H9 (cell line): ENCODE results near the gene HSPA12A. TPM values are rescaled to one million over a fixed set of nuclear protein-coding genes. Genes with fewer than 3 reads are reported as not detected.

Experiments
- DNase-seq: peaks from one replicate; pipeline ENCODE4 v3.0.0-alpha.2; 2017
- H2AFZ ChIP-seq: one replicate; pipeline ENCODE4 v1.6.1; 2013; ENCODE audit warnings: mild to moderate bottlenecking, low read length, control low read depth, moderate library complexity
- H2AK5ac ChIP-seq: 2 replicates; pipeline ENCODE4 v1.6.1; 2013; ENCODE audit warnings: low read length, control low read depth, mixed read lengths; ENCODE audit not compliant: insufficient read length
- H2BK120ac ChIP-seq: one replicate; pipeline ENCODE4 v1.6.1; 2013; ENCODE audit warnings: low read depth, mild to moderate bottlenecking, low read length, control low read depth, inconsistent platforms; ENCODE audit not compliant: poor library complexity, severe bottlenecking
- H2BK12ac ChIP-seq: 2 replicates; pipeline ENCODE4 v1.6.1; 2013; ENCODE audit warnings: low read length, control low read depth, mixed read lengths, low read depth; ENCODE audit not compliant: insufficient read length
- H2BK15ac ChIP-seq: 2 replicates; pipeline ENCODE4 v1.6.1; 2013; ENCODE audit warnings: low read depth, low read length, control low read depth
- H2BK20ac ChIP-seq: one replicate; pipeline ENCODE4 v1.6.1; 2013; ENCODE audit warnings: low read depth, mild to moderate bottlenecking, low read length, control low read depth, inconsistent platforms; ENCODE audit not compliant: poor library complexity, severe bottlenecking
- H2BK5ac ChIP-seq: 2 replicates; pipeline ENCODE4 v1.6.1; 2013; ENCODE audit warnings: low read length, control low read depth, mixed read lengths; ENCODE audit not compliant: insufficient read length
- H3K14ac ChIP-seq: 2 replicates; pipeline ENCODE4 v1.6.1; 2013; ENCODE audit warnings: low read length, control low read depth; ENCODE audit not compliant: insufficient read depth
- H3K18ac ChIP-seq: 2 replicates; pipeline ENCODE4 v1.6.1; 2013; ENCODE audit warnings: low read depth, mild to moderate bottlenecking, mixed read lengths, low read length, control low read depth; ENCODE audit not compliant: insufficient read length
- H3K23ac ChIP-seq: 2 replicates; pipeline ENCODE4 v1.6.1; 2013; ENCODE audit warnings: low read length, control low read depth, mixed read lengths, low read depth; ENCODE audit not compliant: insufficient read length
- H3K23me2 ChIP-seq: 2 replicates; pipeline ENCODE4 v1.6.1; 2013; ENCODE audit warnings: low read depth, mild to moderate bottlenecking, mixed read lengths, low read length, control low read depth; ENCODE audit not compliant: insufficient read length, poor library complexity, severe bottlenecking
- H3K27ac ChIP-seq: 2 replicates; pipeline ENCODE4 v1.5.1; 2013; ENCODE audit warnings: low read length, control low read depth, mixed read lengths, low read depth; ENCODE audit not compliant: insufficient read length
- H3K27me3 ChIP-seq: 2 replicates; pipeline ENCODE4 v1.6.1; 2013; ENCODE audit warnings: low read length, control low read depth, inconsistent platforms; ENCODE audit not compliant: insufficient read depth
- H3K4ac ChIP-seq: 2 replicates; pipeline ENCODE4 v1.6.1; 2013; ENCODE audit warnings: low read depth, mild to moderate bottlenecking, control low read depth, inconsistent platforms, low read length, moderate library complexity
- H3K4me1 ChIP-seq: 2 replicates; pipeline ENCODE4 v1.6.1; 2013; ENCODE audit warnings: low read length, control low read depth, inconsistent platforms; ENCODE audit not compliant: insufficient read depth
- H3K4me2 ChIP-seq: 2 replicates; pipeline ENCODE4 v1.6.1; 2013; ENCODE audit warnings: low read length, control low read depth, mixed read lengths; ENCODE audit not compliant: insufficient read length, insufficient read depth
- H3K56ac ChIP-seq: 2 replicates; pipeline ENCODE4 v1.6.1; 2013; ENCODE audit warnings: low read depth, mild to moderate bottlenecking, mixed read lengths, low read length, control low read depth; ENCODE audit not compliant: insufficient read length
- H3K79me1 ChIP-seq: 2 replicates; pipeline ENCODE4 v1.6.1; 2013; ENCODE audit warnings: low read depth, mild to moderate bottlenecking, moderate library complexity, low read length, control low read depth, inconsistent platforms; ENCODE audit not compliant: insufficient read depth, poor library complexity, severe bottlenecking
- H3K79me2 ChIP-seq: 2 replicates; pipeline ENCODE4 v1.6.1; 2013; ENCODE audit warnings: low read length, control low read depth, inconsistent platforms; ENCODE audit not compliant: insufficient read depth
- H3K9ac ChIP-seq: 2 replicates; pipeline ENCODE4 v1.6.1; 2013; ENCODE audit warnings: low read length, control low read depth, mixed read lengths; ENCODE audit not compliant: insufficient read length; ENCODE audit errors: extremely low read depth
- H3K9me3 ChIP-seq: one replicate; pipeline ENCODE4 v1.6.1; 2013; ENCODE audit warnings: low read depth, low read length, inconsistent platforms; ENCODE audit not compliant: control insufficient read depth
- H3T11ph ChIP-seq: one replicate; pipeline ENCODE4 v1.6.1; 2013; ENCODE audit warnings: mild to moderate bottlenecking, low read length, control low read depth, inconsistent platforms
- H4K20me1 ChIP-seq: one replicate; pipeline ENCODE4 v1.6.1; 2013; ENCODE audit not compliant: control insufficient read depth, insufficient read length, insufficient read depth
- H4K5ac ChIP-seq: 2 replicates; pipeline ENCODE4 v1.6.1; 2013; ENCODE audit warnings: low read depth, mild to moderate bottlenecking, mixed read lengths, low read length, control low read depth; ENCODE audit not compliant: insufficient read length
- H4K8ac ChIP-seq: replicated peaks from 2 replicates; pipeline ENCODE4 v1.6.1; 2013; ENCODE audit warnings: low read length, control low read depth, mixed read lengths, low read depth; ENCODE audit not compliant: insufficient read length
- H4K91ac ChIP-seq: 2 replicates; pipeline ENCODE4 v1.6.1; 2013; ENCODE audit warnings: low read depth, mild to moderate bottlenecking, moderate library complexity, mixed read lengths, low read length, control low read depth; ENCODE audit not compliant: insufficient read length
- H3K27ac Mint-ChIP-seq, 3 experiments: 2 replicates in 2 of 3; 3 replicates in 1 of 3; pipeline ENCODE4 v1.8.0; 2020 to 2021; ENCODE audit warnings: mixed read lengths in 3 of 3, mild to moderate bottlenecking in 1 of 3, moderate library complexity in 1 of 3
- H3K27me3 Mint-ChIP-seq: 2 replicates; pipeline ENCODE4 v1.8.0; 2021; ENCODE audit warnings: low read depth, mild to moderate bottlenecking, moderate library complexity, mixed read lengths
- H3K36me3 Mint-ChIP-seq, 3 experiments: 2 replicates in 2 of 3; 3 replicates in 1 of 3; pipeline ENCODE4 v1.8.0; 2020 to 2021; ENCODE audit warnings: low read depth in 3 of 3, mixed read lengths in 3 of 3; ENCODE audit not compliant: insufficient read depth in 1 of 3
- H3K4me1 Mint-ChIP-seq, 2 experiments: 2 replicates each; pipeline ENCODE4 v1.8.0; 2020; ENCODE audit warnings: mixed read lengths in 2 of 2
- H3K4me3 Mint-ChIP-seq, 2 experiments: 2 replicates in 1 of 2; 3 replicates in 1 of 2; pipeline ENCODE4 v1.8.0; 2020 to 2021; ENCODE audit warnings: mild to moderate bottlenecking in 2 of 2, mixed read lengths in 2 of 2, moderate library complexity in 1 of 2
- H3K9me3 Mint-ChIP-seq, 2 experiments: 2 replicates in 1 of 2; 3 replicates in 1 of 2; pipeline ENCODE4 v1.8.0; 2020; ENCODE audit warnings: mild to moderate bottlenecking in 2 of 2, mixed read lengths in 2 of 2, moderate library complexity in 1 of 2
- CTCF ChIP-seq: fragments of 200-600 bp; sonication (generic); conservative IDR thresholded peaks from 3 replicates; pipeline ENCODE4 v1.8.0; 2021; ENCODE audit warnings: antibody characterized with exemption, mild to moderate bottlenecking
- WGBS: extraction: QIAGEN DNeasy Blood & Tissue Kit; methylation state at CpG from one replicate; pipeline ENCODE4 v1.1.7; 2013; ENCODE audit warnings: missing lambda C conversion rate, low lambda C conversion rate, mixed read lengths; ENCODE audit not compliant: insufficient read length; ENCODE audit errors: extremely low coverage; 5-methylcytosine and 5-hydroxymethylcytosine counted together
- total RNA-seq: library from RNA; stranded (reverse); gene quantifications from 2 replicates; pipeline ENCODE4 v1.2.1, GENCODE V29; 2021

HSPA12A gene
- total RNA-seq, 1 experiment from 2014 or later = 3.2 TPM

DNA sequence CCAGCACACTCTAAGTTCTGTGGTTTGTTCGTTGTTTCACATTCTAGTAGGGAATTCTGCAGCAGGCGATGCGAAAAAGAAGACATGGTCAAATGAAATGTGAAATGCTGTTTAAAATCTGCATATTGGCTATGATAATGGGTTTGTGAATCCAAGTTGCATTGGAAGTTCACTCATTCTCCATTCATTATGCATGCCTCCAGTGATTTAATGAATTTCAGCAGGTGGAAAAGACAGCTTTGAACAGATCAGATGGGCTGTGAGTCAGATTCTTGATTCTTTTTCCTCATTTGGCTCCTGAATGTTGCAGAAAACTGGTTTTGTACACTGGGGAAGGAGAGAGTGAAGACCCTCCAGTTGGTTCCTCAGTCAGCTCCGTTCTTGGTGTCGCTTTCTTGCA is 69.5 kb downstream of the HSPA12A start:
- Histone ChIP-seq H2BK5ac (no peak overlapping the region), H4K20me1 (no peaks in the 10 kb centered on the region), H3K79me2 (0 out of 2 replicates have a peak, but pooled peaks cover 2% of the 10 kb centered on the region), H2BK120ac (no peak overlapping the region), H3K79me1 (no peaks in the 10 kb centered on the region), H3K4me2 (no peak overlapping the region), H4K5ac (no peak overlapping the region), H2BK20ac (no peak overlapping the region), H3K27me3 (no peaks in the 10 kb centered on the region), H4K8ac (no peak overlapping the region), H3K9me3 (no peaks in the 10 kb centered on the region), H3T11ph (no peak overlapping the region), H3K14ac (no peak overlapping the region), H3K56ac (no peak overlapping the region), H3K18ac (no peak overlapping the region), H3K4ac (no peak overlapping the region), H2BK15ac (no peak overlapping the region), H3K4me1 (peaks cover 7% of the 10 kb centered on the region; the same call in 1 of the 2 replicates), H2BK12ac (no peak overlapping the region), H3K9ac (no peak overlapping the region), H3K23me2 (peaks cover 8% of the 10 kb centered on the region), H3K23ac (no peak overlapping the region), H2AK5ac (no peak overlapping the region), H3K27ac (no peak overlapping the region), H2AFZ (no peak overlapping the region), H4K91ac (no peak overlapping the region)
- Mint-ChIP-seq H3K4me1 (peaks cover 31 to 34% of the 10 kb centered on the region in 2 experiments), H3K4me3 (no peak overlapping the region), H3K27ac (no peak overlapping the region; a peak in 1 of 7 replicates), H3K9me3 (no peaks in the 10 kb centered on the region), H3K27me3 (peaks cover 9% of the 10 kb centered on the region), H3K36me3 (peaks cover 5 to 11% (median 6%) of the 10 kb centered on the region in 3 experiments; a peak in 4 of 7 replicates)
- TF ChIP-seq CTCF = no peak
- no CpG with 5 or more reads among the region's 5 CpGs for WGBS
- no peak for DNase-seq
